ENCODE results near the gene COL5A3.
"Not testable (repeated sequence)": the region's sequence is repeated elsewhere in the genome, so short reads cannot be mapped to it uniquely, and the experiment has no call there.

Gene COL5A3

GRCh38 chr19:10010247-10010691 lies at the start of gene COL5A3:
Gene COL5A3, minus strand, starts transcription at chr19:10010504. Its CDS starts 119 bp downstream, at chr19:10010385.
- DNase-seq (ENCODE audit: low read depth): no peak

GRCh38 chr19:10052602-10053360 lies 42.5 kb upstream of the COL5A3 start:
- DNase-seq (ENCODE audit: low read depth): no peak

- DNase-seq (ENCODE audit: low read depth): no peak
These were observed 39.3 kb upstream of the COL5A3 start for GRCh38 chr19:10049626-10050025.

GRCh38 chr19:10045371-10045770 lies 35.1 kb upstream of the COL5A3 start:
- no peak for DNase-seq (ENCODE audit: low read depth)

GRCh38 chr19:10044390-10044789 lies 34.1 kb upstream of the COL5A3 start:
- no peak for DNase-seq (ENCODE audit: low read depth)

- DNase-seq (ENCODE audit: low read depth): no peak
These were observed 33.1 kb upstream of the COL5A3 start for GRCh38 chr19:10043286-10043927.

- no peak for DNase-seq (ENCODE audit: low read depth)
These were observed 27.5 kb upstream of the COL5A3 start for GRCh38 chr19:10037809-10038208.

- no peak for DNase-seq (ENCODE audit: low read depth)
These were observed 27.1 kb upstream of the COL5A3 start for GRCh38 chr19:10037367-10037766.

- DNase-seq (ENCODE audit: low read depth): no peak
These were observed 26.3 kb upstream of the COL5A3 start for GRCh38 chr19:10036601-10037071.

GRCh38 chr19:10033614-10034013 lies 23.3 kb upstream of the COL5A3 start:
- no peak for DNase-seq (ENCODE audit: low read depth)

- DNase-seq (ENCODE audit: low read depth): peak; percentile 54
These were observed 17.1 kb upstream of the COL5A3 start for GRCh38 chr19:10027158-10027997.

- DNase-seq (ENCODE audit: low read depth): no peak
These were observed 16.4 kb upstream of the COL5A3 start for GRCh38 chr19:10026744-10027143.

- DNase-seq (ENCODE audit: low read depth): not testable (repeated sequence)
These were observed 12.8 kb upstream of the COL5A3 start for GRCh38 chr19:10023096-10023495.

- DNase-seq (ENCODE audit: low read depth): no peak
These were observed 11.6 kb upstream of the COL5A3 start for GRCh38 chr19:10021863-10022262.

- DNase-seq (ENCODE audit: low read depth): no peak
These were observed 11.1 kb upstream of the COL5A3 start for GRCh38 chr19:10021446-10021845.

- no peak for DNase-seq (ENCODE audit: low read depth)
These were observed 10.5 kb upstream of the COL5A3 start for GRCh38 chr19:10020851-10021250.

GRCh38 chr19:10019246-10019645 lies 8.9 kb upstream of the COL5A3 start:
- no peak for DNase-seq (ENCODE audit: low read depth)

GRCh38 chr19:10018786-10019185 lies 8.5 kb upstream of the COL5A3 start:
- DNase-seq (ENCODE audit: low read depth): no peak

GRCh38 chr19:10018263-10018662 lies 8.0 kb upstream of the COL5A3 start:
- no peak for DNase-seq (ENCODE audit: low read depth)

GRCh38 chr19:10013834-10014618 lies 3.7 kb upstream of the COL5A3 start:
- DNase-seq (ENCODE audit: low read depth): no peak

- no peak for DNase-seq (ENCODE audit: low read depth)
These were observed 3.0 kb upstream of the COL5A3 start, which contains the start of gene RDH8 for GRCh38 chr19:10013316-10013715. Gene RDH8, plus strand, starts transcription at chr19:10013483. Its CDS starts 15 bp downstream, at chr19:10013498.

GRCh38 chr19:10011974-10012373 lies 1.7 kb upstream of the COL5A3 start:
- DNase-seq (ENCODE audit: low read depth): no peak

Measured in activated T-helper 1 cell treated with Interleukin-2 at 50 U/mL for 16 hours (primary cell).